H9 (cell line): ENCODE results near the gene LASP1. TPM values are rescaled to one million over a fixed set of nuclear protein-coding genes. Genes with fewer than 3 reads are reported as not detected.

Experiments used
- DNase-seq: peaks from one replicate; pipeline ENCODE4 v3.0.0-alpha.2; 2017
- H2AFZ ChIP-seq: one replicate; pipeline ENCODE4 v1.6.1; 2013; ENCODE audit warnings: mild to moderate bottlenecking, low read length, control low read depth, moderate library complexity
- H2AK5ac ChIP-seq: 2 replicates; pipeline ENCODE4 v1.6.1; 2013; ENCODE audit warnings: low read length, control low read depth, mixed read lengths; ENCODE audit not compliant: insufficient read length
- H2BK120ac ChIP-seq: one replicate; pipeline ENCODE4 v1.6.1; 2013; ENCODE audit warnings: low read depth, mild to moderate bottlenecking, low read length, control low read depth, inconsistent platforms; ENCODE audit not compliant: poor library complexity, severe bottlenecking
- H2BK12ac ChIP-seq: 2 replicates; pipeline ENCODE4 v1.6.1; 2013; ENCODE audit warnings: low read length, control low read depth, mixed read lengths, low read depth; ENCODE audit not compliant: insufficient read length
- H2BK15ac ChIP-seq: 2 replicates; pipeline ENCODE4 v1.6.1; 2013; ENCODE audit warnings: low read depth, low read length, control low read depth
- H2BK20ac ChIP-seq: one replicate; pipeline ENCODE4 v1.6.1; 2013; ENCODE audit warnings: low read depth, mild to moderate bottlenecking, low read length, control low read depth, inconsistent platforms; ENCODE audit not compliant: poor library complexity, severe bottlenecking
- H2BK5ac ChIP-seq: 2 replicates; pipeline ENCODE4 v1.6.1; 2013; ENCODE audit warnings: low read length, control low read depth, mixed read lengths; ENCODE audit not compliant: insufficient read length
- H3K14ac ChIP-seq: 2 replicates; pipeline ENCODE4 v1.6.1; 2013; ENCODE audit warnings: low read length, control low read depth; ENCODE audit not compliant: insufficient read depth
- H3K18ac ChIP-seq: 2 replicates; pipeline ENCODE4 v1.6.1; 2013; ENCODE audit warnings: low read depth, mild to moderate bottlenecking, mixed read lengths, low read length, control low read depth; ENCODE audit not compliant: insufficient read length
- H3K23ac ChIP-seq: 2 replicates; pipeline ENCODE4 v1.6.1; 2013; ENCODE audit warnings: low read length, control low read depth, mixed read lengths, low read depth; ENCODE audit not compliant: insufficient read length
- H3K23me2 ChIP-seq: 2 replicates; pipeline ENCODE4 v1.6.1; 2013; ENCODE audit warnings: low read depth, mild to moderate bottlenecking, mixed read lengths, low read length, control low read depth; ENCODE audit not compliant: insufficient read length, poor library complexity, severe bottlenecking
- H3K27ac ChIP-seq: 2 replicates; pipeline ENCODE4 v1.5.1; 2013; ENCODE audit warnings: low read length, control low read depth, mixed read lengths, low read depth; ENCODE audit not compliant: insufficient read length
- H3K27me3 ChIP-seq: 2 replicates; pipeline ENCODE4 v1.6.1; 2013; ENCODE audit warnings: low read length, control low read depth, inconsistent platforms; ENCODE audit not compliant: insufficient read depth
- H3K4ac ChIP-seq: 2 replicates; pipeline ENCODE4 v1.6.1; 2013; ENCODE audit warnings: low read depth, mild to moderate bottlenecking, control low read depth, inconsistent platforms, low read length, moderate library complexity
- H3K4me1 ChIP-seq: 2 replicates; pipeline ENCODE4 v1.6.1; 2013; ENCODE audit warnings: low read length, control low read depth, inconsistent platforms; ENCODE audit not compliant: insufficient read depth
- H3K4me2 ChIP-seq: 2 replicates; pipeline ENCODE4 v1.6.1; 2013; ENCODE audit warnings: low read length, control low read depth, mixed read lengths; ENCODE audit not compliant: insufficient read length, insufficient read depth
- H3K56ac ChIP-seq: 2 replicates; pipeline ENCODE4 v1.6.1; 2013; ENCODE audit warnings: low read depth, mild to moderate bottlenecking, mixed read lengths, low read length, control low read depth; ENCODE audit not compliant: insufficient read length
- H3K79me1 ChIP-seq: 2 replicates; pipeline ENCODE4 v1.6.1; 2013; ENCODE audit warnings: low read depth, mild to moderate bottlenecking, moderate library complexity, low read length, control low read depth, inconsistent platforms; ENCODE audit not compliant: insufficient read depth, poor library complexity, severe bottlenecking
- H3K79me2 ChIP-seq: 2 replicates; pipeline ENCODE4 v1.6.1; 2013; ENCODE audit warnings: low read length, control low read depth, inconsistent platforms; ENCODE audit not compliant: insufficient read depth
- H3K9ac ChIP-seq: 2 replicates; pipeline ENCODE4 v1.6.1; 2013; ENCODE audit warnings: low read length, control low read depth, mixed read lengths; ENCODE audit not compliant: insufficient read length; ENCODE audit errors: extremely low read depth
- H3K9me3 ChIP-seq: one replicate; pipeline ENCODE4 v1.6.1; 2013; ENCODE audit warnings: low read depth, low read length, inconsistent platforms; ENCODE audit not compliant: control insufficient read depth
- H3T11ph ChIP-seq: one replicate; pipeline ENCODE4 v1.6.1; 2013; ENCODE audit warnings: mild to moderate bottlenecking, low read length, control low read depth, inconsistent platforms
- H4K20me1 ChIP-seq: one replicate; pipeline ENCODE4 v1.6.1; 2013; ENCODE audit not compliant: control insufficient read depth, insufficient read length, insufficient read depth
- H4K5ac ChIP-seq: 2 replicates; pipeline ENCODE4 v1.6.1; 2013; ENCODE audit warnings: low read depth, mild to moderate bottlenecking, mixed read lengths, low read length, control low read depth; ENCODE audit not compliant: insufficient read length
- H4K8ac ChIP-seq: replicated peaks from 2 replicates; pipeline ENCODE4 v1.6.1; 2013; ENCODE audit warnings: low read length, control low read depth, mixed read lengths, low read depth; ENCODE audit not compliant: insufficient read length
- H4K91ac ChIP-seq: 2 replicates; pipeline ENCODE4 v1.6.1; 2013; ENCODE audit warnings: low read depth, mild to moderate bottlenecking, moderate library complexity, mixed read lengths, low read length, control low read depth; ENCODE audit not compliant: insufficient read length
- H3K27ac Mint-ChIP-seq, 3 experiments: 2 replicates in 2 of 3; 3 replicates in 1 of 3; pipeline ENCODE4 v1.8.0; 2020 to 2021; ENCODE audit warnings: mixed read lengths in 3 of 3, mild to moderate bottlenecking in 1 of 3, moderate library complexity in 1 of 3
- H3K27me3 Mint-ChIP-seq: 2 replicates; pipeline ENCODE4 v1.8.0; 2021; ENCODE audit warnings: low read depth, mild to moderate bottlenecking, moderate library complexity, mixed read lengths
- H3K36me3 Mint-ChIP-seq, 3 experiments: 2 replicates in 2 of 3; 3 replicates in 1 of 3; pipeline ENCODE4 v1.8.0; 2020 to 2021; ENCODE audit warnings: low read depth in 3 of 3, mixed read lengths in 3 of 3; ENCODE audit not compliant: insufficient read depth in 1 of 3
- H3K4me1 Mint-ChIP-seq, 2 experiments: 2 replicates each; pipeline ENCODE4 v1.8.0; 2020; ENCODE audit warnings: mixed read lengths in 2 of 2
- H3K4me3 Mint-ChIP-seq, 2 experiments: 2 replicates in 1 of 2; 3 replicates in 1 of 2; pipeline ENCODE4 v1.8.0; 2020 to 2021; ENCODE audit warnings: mild to moderate bottlenecking in 2 of 2, mixed read lengths in 2 of 2, moderate library complexity in 1 of 2
- H3K9me3 Mint-ChIP-seq, 2 experiments: 2 replicates in 1 of 2; 3 replicates in 1 of 2; pipeline ENCODE4 v1.8.0; 2020; ENCODE audit warnings: mild to moderate bottlenecking in 2 of 2, mixed read lengths in 2 of 2, moderate library complexity in 1 of 2
- CTCF ChIP-seq: fragments of 200-600 bp; sonication (generic); conservative IDR thresholded peaks from 3 replicates; pipeline ENCODE4 v1.8.0; 2021; ENCODE audit warnings: antibody characterized with exemption, mild to moderate bottlenecking
- WGBS: extraction: QIAGEN DNeasy Blood & Tissue Kit; methylation state at CpG from one replicate; pipeline ENCODE4 v1.1.7; 2013; ENCODE audit warnings: missing lambda C conversion rate, low lambda C conversion rate, mixed read lengths; ENCODE audit not compliant: insufficient read length; ENCODE audit errors: extremely low coverage; 5-methylcytosine and 5-hydroxymethylcytosine counted together
- total RNA-seq: library from RNA; stranded (reverse); gene quantifications from 2 replicates; pipeline ENCODE4 v1.2.1, GENCODE V29; 2021

LASP1 gene
- total RNA-seq, 1 experiment from 2014 or later: 121 TPM

- Histone ChIP-seq H4K5ac (no peak overlapping the region), H3K23ac (no peak overlapping the region), H3K79me1 (no peaks in the 10 kb centered on the region), H2BK12ac (no peak overlapping the region), H3K23me2 (no peaks in the 10 kb centered on the region), H3K4ac (no peak overlapping the region), H3K56ac (no peak overlapping the region), H3K9me3 (no peaks in the 10 kb centered on the region), H2AK5ac (no peak overlapping the region), H3K14ac (no peak overlapping the region), H3K27ac (no peak overlapping the region), H3K4me2 (no peak overlapping the region), H3K18ac (no peak overlapping the region), H2BK15ac (no peak overlapping the region), H2BK120ac (no peak overlapping the region), H3K4me1 (no peaks in the 10 kb centered on the region; the same call in 1 of the 2 replicates), H2BK5ac (no peak overlapping the region), H3K9ac (no peak overlapping the region), H4K20me1 (no peaks in the 10 kb centered on the region), H4K91ac (no peak overlapping the region), H3K27me3 (no peaks in the 10 kb centered on the region), H2BK20ac (no peak overlapping the region), H2AFZ (no peak overlapping the region), H3T11ph (no peak overlapping the region), H4K8ac (no peak overlapping the region), H3K79me2 (no peaks in the 10 kb centered on the region)
- no peak for TF ChIP-seq CTCF
- no CpG with 5 or more reads among the region's 9 CpGs for WGBS
- Mint-ChIP-seq H3K36me3 (peaks cover 15 to 40% (median 32%) of the 10 kb centered on the region in 3 experiments), H3K27ac (peak overlapping the region in 1 of 3 experiments; percentile 10; a peak in 1 of 7 replicates), H3K4me3 (peak overlapping the region in 1 of 2 experiments; percentile 54; a peak in 1 of 5 replicates), H3K9me3 (no peaks in the 10 kb centered on the region), H3K4me1 (peaks cover 21 to 30% of the 10 kb centered on the region in 2 experiments), H3K27me3 (no peaks in the 10 kb centered on the region; the same call in 1 of the 2 replicates)
- DNase-seq: no peak
These were observed 50.8 kb downstream of the LASP1 start for GRCh38 chr17:38920374-38921291.
